Measurements from ENCODE around the gene SLC38A1.
"Not testable (repeated sequence)": the region's sequence is repeated elsewhere in the genome, so short reads cannot be mapped to it uniquely, and the experiment has no call there.

Gene SLC38A1
- 584 to 628 (median 628) reads per million in 3 donors for total RNA-seq

- peak within 1 kb of the TSS; percentile 97 for H3K4me3 ChIP-seq (ENCODE audit: insufficient read depth, low read depth, low read length, poor library complexity, severe bottlenecking)
- peak; percentile 83 to 87 (median 83) for DNase-seq
- H3K27me3 ChIP-seq (replicated peaks; ENCODE audit: control insufficient read depth, insufficient read depth, low read length, poor library complexity, severe bottlenecking), result no peaks in the 10 kb centered on the region
- no peaks in the 10 kb centered on the region for H3K36me3 ChIP-seq (ENCODE audit: control insufficient read depth, insufficient read depth, low read length)
- no peaks in the 10 kb centered on the region for H3K9me3 ChIP-seq (ENCODE audit: control insufficient read depth, low read length)
- H3K27ac ChIP-seq (ENCODE audit: insufficient read depth, low read length, poor library complexity, severe bottlenecking), result peak within 1 kb of the TSS; percentile 98
- peaks cover 41% of the 10 kb centered on the region for H3K4me1 ChIP-seq (ENCODE audit: control insufficient read depth, insufficient read depth, low read length, poor library complexity, severe bottlenecking)
Observed at GRCh38 chr12:46268583-46269428, at the start of gene SLC38A1. Gene SLC38A1 (minus strand): TSS chr12:46269043. CDS start chr12:46239800, 29,243 bp downstream.

GRCh38 chr12:46318037-46318436 lies 49.2 kb upstream of the SLC38A1 start:
- Histone ChIP-seq H3K27me3 (replicated peaks; ENCODE audit: control insufficient read depth, insufficient read depth, low read length, poor library complexity, severe bottlenecking) (peaks cover 4% of the 10 kb centered on the region), H3K27ac (ENCODE audit: insufficient read depth, low read length, poor library complexity, severe bottlenecking) (no peak overlapping the region), H3K9me3 (ENCODE audit: control insufficient read depth, low read length) (no peaks in the 10 kb centered on the region), H3K4me3 (ENCODE audit: insufficient read depth, low read depth, low read length, poor library complexity, severe bottlenecking) (no peak overlapping the region), H3K36me3 (ENCODE audit: control insufficient read depth, insufficient read depth, low read length) (no peaks in the 10 kb centered on the region), H3K4me1 (ENCODE audit: control insufficient read depth, insufficient read depth, low read length, poor library complexity, severe bottlenecking) (no peaks in the 10 kb centered on the region)
- no peak for DNase-seq

GRCh38 chr12:46304070-46304469 lies 35.2 kb upstream of the SLC38A1 start:
- no peaks in the 10 kb centered on the region for H3K9me3 ChIP-seq (ENCODE audit: control insufficient read depth, low read length)
- no peak overlapping the region for H3K27ac ChIP-seq (ENCODE audit: insufficient read depth, low read length, poor library complexity, severe bottlenecking)
- no peak for DNase-seq
- H3K36me3 ChIP-seq (ENCODE audit: control insufficient read depth, insufficient read depth, low read length), result no peaks in the 10 kb centered on the region
- no peak overlapping the region for H3K4me3 ChIP-seq (ENCODE audit: insufficient read depth, low read depth, low read length, poor library complexity, severe bottlenecking)
- no peaks in the 10 kb centered on the region for H3K27me3 ChIP-seq (replicated peaks; ENCODE audit: control insufficient read depth, insufficient read depth, low read length, poor library complexity, severe bottlenecking)
- no peaks in the 10 kb centered on the region for H3K4me1 ChIP-seq (ENCODE audit: control insufficient read depth, insufficient read depth, low read length, poor library complexity, severe bottlenecking)

- H3K9me3 ChIP-seq (ENCODE audit: control insufficient read depth, low read length), result no peaks in the 10 kb centered on the region
- no peaks in the 10 kb centered on the region for H3K36me3 ChIP-seq (ENCODE audit: control insufficient read depth, insufficient read depth, low read length)
- H3K27me3 ChIP-seq (replicated peaks; ENCODE audit: control insufficient read depth, insufficient read depth, low read length, poor library complexity, severe bottlenecking), result no peaks in the 10 kb centered on the region
- peak; percentile 18 to 40 (median 25) for DNase-seq
- no peak overlapping the region for H3K4me3 ChIP-seq (ENCODE audit: insufficient read depth, low read depth, low read length, poor library complexity, severe bottlenecking)
- no peak overlapping the region for H3K27ac ChIP-seq (ENCODE audit: insufficient read depth, low read length, poor library complexity, severe bottlenecking)
- no peaks in the 10 kb centered on the region for H3K4me1 ChIP-seq (ENCODE audit: control insufficient read depth, insufficient read depth, low read length, poor library complexity, severe bottlenecking)
Observed at GRCh38 chr12:46303039-46303666, 34.3 kb upstream of the SLC38A1 start.

GRCh38 chr12:46300910-46301309 lies 32.1 kb upstream of the SLC38A1 start:
- Histone ChIP-seq H3K4me1 (ENCODE audit: control insufficient read depth, insufficient read depth, low read length, poor library complexity, severe bottlenecking) (no peaks in the 10 kb centered on the region), H3K27ac (ENCODE audit: insufficient read depth, low read length, poor library complexity, severe bottlenecking) (no peak overlapping the region), H3K36me3 (ENCODE audit: control insufficient read depth, insufficient read depth, low read length) (no peaks in the 10 kb centered on the region), H3K4me3 (ENCODE audit: insufficient read depth, low read depth, low read length, poor library complexity, severe bottlenecking) (no peak overlapping the region), H3K27me3 (replicated peaks; ENCODE audit: control insufficient read depth, insufficient read depth, low read length, poor library complexity, severe bottlenecking) (no peaks in the 10 kb centered on the region), H3K9me3 (ENCODE audit: control insufficient read depth, low read length) (no peaks in the 10 kb centered on the region)
- no peak for DNase-seq

GRCh38 chr12:46299851-46300250 lies 31.0 kb upstream of the SLC38A1 start:
- Histone ChIP-seq H3K9me3 (ENCODE audit: control insufficient read depth, low read length) (no peaks in the 10 kb centered on the region), H3K27ac (ENCODE audit: insufficient read depth, low read length, poor library complexity, severe bottlenecking) (no peak overlapping the region), H3K4me1 (ENCODE audit: control insufficient read depth, insufficient read depth, low read length, poor library complexity, severe bottlenecking) (no peaks in the 10 kb centered on the region), H3K36me3 (ENCODE audit: control insufficient read depth, insufficient read depth, low read length) (no peaks in the 10 kb centered on the region), H3K27me3 (replicated peaks; ENCODE audit: control insufficient read depth, insufficient read depth, low read length, poor library complexity, severe bottlenecking) (no peaks in the 10 kb centered on the region), H3K4me3 (ENCODE audit: insufficient read depth, low read depth, low read length, poor library complexity, severe bottlenecking) (no peak overlapping the region)
- no peak for DNase-seq

- Histone ChIP-seq H3K9me3 (ENCODE audit: control insufficient read depth, low read length) (no peaks in the 10 kb centered on the region), H3K4me1 (ENCODE audit: control insufficient read depth, insufficient read depth, low read length, poor library complexity, severe bottlenecking) (no peaks in the 10 kb centered on the region), H3K27me3 (replicated peaks; ENCODE audit: control insufficient read depth, insufficient read depth, low read length, poor library complexity, severe bottlenecking) (no peaks in the 10 kb centered on the region), H3K36me3 (ENCODE audit: control insufficient read depth, insufficient read depth, low read length) (no peaks in the 10 kb centered on the region), H3K4me3 (ENCODE audit: insufficient read depth, low read depth, low read length, poor library complexity, severe bottlenecking) (no peak overlapping the region), H3K27ac (ENCODE audit: insufficient read depth, low read length, poor library complexity, severe bottlenecking) (no peak overlapping the region)
- no peak for DNase-seq
Observed at GRCh38 chr12:46298261-46298660, 29.4 kb upstream of the SLC38A1 start.

GRCh38 chr12:46296822-46297221 lies 28.0 kb upstream of the SLC38A1 start:
- Histone ChIP-seq H3K36me3 (ENCODE audit: control insufficient read depth, insufficient read depth, low read length) (no peaks in the 10 kb centered on the region), H3K27ac (ENCODE audit: insufficient read depth, low read length, poor library complexity, severe bottlenecking) (no peak overlapping the region), H3K4me1 (ENCODE audit: control insufficient read depth, insufficient read depth, low read length, poor library complexity, severe bottlenecking) (no peaks in the 10 kb centered on the region), H3K27me3 (replicated peaks; ENCODE audit: control insufficient read depth, insufficient read depth, low read length, poor library complexity, severe bottlenecking) (no peaks in the 10 kb centered on the region), H3K9me3 (ENCODE audit: control insufficient read depth, low read length) (no peaks in the 10 kb centered on the region), H3K4me3 (ENCODE audit: insufficient read depth, low read depth, low read length, poor library complexity, severe bottlenecking) (no peak overlapping the region)
- no peak for DNase-seq

GRCh38 chr12:46292754-46293402 lies 24.0 kb upstream of the SLC38A1 start:
- H3K27me3 ChIP-seq (replicated peaks; ENCODE audit: control insufficient read depth, insufficient read depth, low read length, poor library complexity, severe bottlenecking), result no peaks in the 10 kb centered on the region
- no peak overlapping the region for H3K27ac ChIP-seq (ENCODE audit: insufficient read depth, low read length, poor library complexity, severe bottlenecking)
- H3K4me1 ChIP-seq (ENCODE audit: control insufficient read depth, insufficient read depth, low read length, poor library complexity, severe bottlenecking), result no peaks in the 10 kb centered on the region
- no peaks in the 10 kb centered on the region for H3K36me3 ChIP-seq (ENCODE audit: control insufficient read depth, insufficient read depth, low read length)
- H3K9me3 ChIP-seq (ENCODE audit: control insufficient read depth, low read length), result no peaks in the 10 kb centered on the region
- no peak overlapping the region for H3K4me3 ChIP-seq (ENCODE audit: insufficient read depth, low read depth, low read length, poor library complexity, severe bottlenecking)
- DNase-seq, result no peak

- H3K4me1 ChIP-seq (ENCODE audit: control insufficient read depth, insufficient read depth, low read length, poor library complexity, severe bottlenecking); H3K9me3 ChIP-seq (ENCODE audit: control insufficient read depth, low read length); H3K27ac ChIP-seq (ENCODE audit: insufficient read depth, low read length, poor library complexity, severe bottlenecking); H3K36me3 ChIP-seq (ENCODE audit: control insufficient read depth, insufficient read depth, low read length); DNase-seq; H3K4me3 ChIP-seq (ENCODE audit: insufficient read depth, low read depth, low read length, poor library complexity, severe bottlenecking); H3K27me3 ChIP-seq (replicated peaks; ENCODE audit: control insufficient read depth, insufficient read depth, low read length, poor library complexity, severe bottlenecking): not testable (repeated sequence)
Observed at GRCh38 chr12:46291953-46292352, 23.1 kb upstream of the SLC38A1 start.

All from effector memory CD4-positive, alpha-beta T cell (primary cell).